Kidney (tissue), 22 donors: ENCODE data around the gene GJD3. TPM values are rescaled to one million over a fixed set of nuclear protein-coding genes. Genes with fewer than 3 reads are reported as not detected.
"Not testable (repeated sequence)": the region's sequence is repeated elsewhere in the genome, so short reads cannot be mapped to it uniquely, and the experiment has no call there.

ENCODE experiments used
- DNase-seq, 5 donors: peaks; one replicate each; pipeline ENCODE4 v3.0.0-alpha.2; 2013 to 2020
- FAIRE-seq: peaks from 2 replicates; lab custom pipeline; 2012; peaks lifted over from hg19 to GRCh38; lab: Jason Lieb, UNC
- H3K27ac ChIP-seq, 2 donors: one replicate each; pipeline ENCODE4 v1.7.0; 2013; ENCODE audit warnings: low read depth in 2 of 2, low read length in 2 of 2, inconsistent platforms in 1 of 2
- H3K27me3 ChIP-seq: one replicate; pipeline ENCODE4 v1.7.1; 2013; ENCODE audit warnings: low read length, inconsistent platforms; ENCODE audit not compliant: control insufficient read depth, insufficient read depth
- H3K36me3 ChIP-seq, 3 donors: one replicate each; pipeline versions ENCODE4 v1.7.0 to v1.7.1; 2013; ENCODE audit warnings: low read length in 3 of 3, control low read depth in 1 of 3, inconsistent platforms in 1 of 3; ENCODE audit not compliant: insufficient read depth in 3 of 3, control insufficient read depth in 2 of 3
- H3K4me1 ChIP-seq, 3 donors: one replicate each; pipeline versions ENCODE4 v1.7.0 to v1.7.1; 2013; ENCODE audit warnings: low read length in 3 of 3, inconsistent platforms in 1 of 3, low read depth in 1 of 3; ENCODE audit not compliant: control insufficient read depth in 2 of 3, insufficient read depth in 2 of 3
- H3K4me3 ChIP-seq, 3 donors: one replicate each; pipeline versions ENCODE4 v1.7.0 to v1.8.1; 2013; ENCODE audit warnings: low read length in 3 of 3, control low read depth in 1 of 3, inconsistent platforms in 1 of 3
- H3K9ac ChIP-seq, 3 donors: one replicate each; pipeline versions ENCODE4 v1.7.0 to v1.7.1; 2013; ENCODE audit warnings: low read length in 3 of 3, control low read depth in 1 of 3, inconsistent platforms in 1 of 3
- H3K9me3 ChIP-seq, 3 donors: one replicate each; pipeline versions ENCODE4 v1.7.0 to v1.7.1; 2013; ENCODE audit warnings: low read length in 3 of 3, control low read depth in 1 of 3, inconsistent platforms in 1 of 3; ENCODE audit not compliant: control insufficient read depth in 2 of 3, insufficient read depth in 1 of 3
- CTCF ChIP-seq: IDR thresholded peaks from 3 replicates; pipeline ENCODE4 v1.5.1; 2012; ENCODE audit warnings: mild to moderate bottlenecking, moderate library complexity, borderline replicate concordance; ENCODE audit not compliant: insufficient read depth; ENCODE audit errors: extremely low read depth
- intact Hi-C: fragments of 100-400 bp; cut with DNase I; formaldehyde crosslinking; loops from one replicate; pipeline ENCODE4 v1.11.1; 2022
- long read RNA-seq, 10 donors: library from polyadenylated mRNA in 1 of 10; unstranded in 1 of 10; transcript quantifications; one replicate each; pipeline ENCODE4 v2.0.0 and lab custom pipeline, GENCODE V29; 2021 to 2026
- polyA plus RNA-seq: library from polyadenylated mRNA; stranded (reverse); fragments of 350-450 nt; fragmentation: Illumina TruSeq; extraction: RNeasy Lipid Tissue Mini Kit (QIAGEN cat#74804); gene quantifications from one replicate; pipeline ENCODE4 v1.2.3, GENCODE V29; 2014; ENCODE audit warnings: low read depth, low replicate concordance; ENCODE audit not compliant: insufficient read depth
- total RNA-seq: library from RNA; stranded (reverse); fragmentation: NEBNext Ultra II Directional; extraction: Animal tissue kit (Norgen Biotek cat#: 25700); gene quantifications from one replicate; pipeline ENCODE4 v1.2.1, GENCODE V29; 2021
- donor health status: control.
- donor health status: control.
- donor health status: control.
- donor health status: control.
- donor health status: control.
- donor health status: DM: yes; HTN: yes; CAD: no.
- donor health status: Normal renal cell carcinoma (clear cell type).

The GJD3 gene
- total RNA-seq (2.6 TPM), polyA plus RNA-seq (not detected)
- long read RNA-seq, donor 1, partial matches to known transcripts = 0 of 3 reads
- long read RNA-seq, donor 1, other reads (novel, unspliced or antisense) = 0 of 3 reads
- long read RNA-seq, donor 2 = 0 reads
- long read RNA-seq, donor 3 = 0 reads
- long read RNA-seq, donor 4, transcript GJD3-201 (1 exons, 885 nt) = major isoform, 6 of 6 reads
- long read RNA-seq, donor 4, partial matches to known transcripts = 0 of 6 reads
- long read RNA-seq, donor 4, other reads (novel, unspliced or antisense) = 0 of 6 reads
- long read RNA-seq, donor 5 = 0 reads
- long read RNA-seq, donor 6 = 0 reads
- long read RNA-seq, donor 7 = 0 reads
- long read RNA-seq, donor 8, partial matches to known transcripts = 11 of 12 reads
- long read RNA-seq, donor 8, other reads (novel, unspliced or antisense) = 0 of 12 reads
- long read RNA-seq, donor 9, partial matches to known transcripts = 0 of 1 reads
- long read RNA-seq, donor 9, other reads (novel, unspliced or antisense) = 0 of 1 reads
- long read RNA-seq, donor 10, partial matches to known transcripts = 0 of 2 reads
- long read RNA-seq, donor 10, other reads (novel, unspliced or antisense) = 0 of 2 reads

GRCh38 chr17:40364121-40364861 lies at the start of gene GJD3:
Gene GJD3 (minus strand): TSS chr17:40364737. CDS start chr17:40363815, 922 bp downstream.
- FAIRE-seq = no peak
- no peaks in the 10 kb centered on the region for H3K36me3 ChIP-seq
- H3K4me3 ChIP-seq = peak within 1 kb of the TSS; percentile 41 to 65 (median 51)
- H3K9ac ChIP-seq = peak within 1 kb of the TSS in 1 of 3 donors; percentile 31
- intact Hi-C loops = loop anchor here (10.0 kb wide), 1 partner anchor 51 kb away; the partner anchor contains the start of gene TOP2A
- peaks cover 0 to 4% (median 0%) of the 10 kb centered on the region in 3 donors for H3K4me1 ChIP-seq
- no peak within 1 kb of the TSS for H3K27ac ChIP-seq
- H3K27me3 ChIP-seq = peaks cover 5% of the 10 kb centered on the region
- peak in 2 of 5 donors; percentile 61 to 75 for DNase-seq
- no peak for TF ChIP-seq CTCF
- no peaks in the 10 kb centered on the region for H3K9me3 ChIP-seq

GRCh38 chr17:40414312-40414711 lies 49.8 kb upstream of the GJD3 start:
- H3K9me3 ChIP-seq, H3K36me3 ChIP-seq, H3K27ac ChIP-seq, H3K4me3 ChIP-seq, H3K4me1 ChIP-seq, H3K9ac ChIP-seq, DNase-seq, H3K27me3 ChIP-seq, FAIRE-seq: not testable (repeated sequence)
- intact Hi-C loops = loop anchor here (10.0 kb wide), 1 partner anchor 50 kb away; the partner anchor contains the start of gene GJD3

GRCh38 chr17:40412880-40413279 lies 48.3 kb upstream of the GJD3 start:
- H3K27ac ChIP-seq = no peak overlapping the region
- H3K9me3 ChIP-seq = no peaks in the 10 kb centered on the region
- H3K4me3 ChIP-seq = no peak overlapping the region
- H3K9ac ChIP-seq = no peak overlapping the region
- FAIRE-seq (no peak), DNase-seq (no peak)
- no peak for TF ChIP-seq CTCF
- peaks cover 0 to 4% (median 4%) of the 10 kb centered on the region in 3 donors for H3K4me1 ChIP-seq
- intact Hi-C loops = loop anchor here (10.0 kb wide), 1 partner anchor 48 kb away; the partner anchor contains the start of gene GJD3
- H3K27me3 ChIP-seq = no peaks in the 10 kb centered on the region
- no peaks in the 10 kb centered on the region for H3K36me3 ChIP-seq
